Vagina (tissue), 2 donors: ENCODE results near the gene CCL23.

ENCODE experiments used
- CTCF ChIP-seq, 3 experiments: fragments of 450-650 bp in 2 of 3; fragments of 200-600 bp in 1 of 3; sonication (generic) in 1 of 3; IDR thresholded peaks; one replicate each; pipeline ENCODE4 v1.5.1; 2017 to 2019; ENCODE audit warnings: antibody characterized with exemption in 3 of 3, mild to moderate bottlenecking in 2 of 3, moderate library complexity in 2 of 3
- POLR2A ChIP-seq, 2 donors: fragments of 450-650 bp; IDR thresholded peaks; one replicate each; pipeline ENCODE4 v1.6.1; 2017; ENCODE audit warnings: antibody characterized with exemption in 2 of 2, mild to moderate bottlenecking in 2 of 2, moderate library complexity in 2 of 2

- TF ChIP-seq CTCF (IDR thresholded peaks at IDR 0.05) (no peak), POLR2A (IDR thresholded peaks at IDR 0.05) (no peak)
These were observed 1.2 kb downstream of the CCL23 start for GRCh38 chr17:36016555-36016954.
